Endometrial microvascular endothelial cells (primary cell): ENCODE results near the gene MAP1A. TPM values are rescaled to one million over a fixed set of nuclear protein-coding genes. Genes with fewer than 3 reads are reported as not detected.
"Not testable (repeated sequence)": the region's sequence is repeated elsewhere in the genome, so short reads cannot be mapped to it uniquely, and the experiment has no call there.

Source experiments
- in situ Hi-C: cut with HindIII; loops from 2 replicates; pipeline ENCODE4 v1.10.0; 2017; ENCODE audit warnings: low sequenced_read_pairs, low pct_unique_long_range_greater_than_20kb; ENCODE audit errors: inconsistent ontology term
- total RNA-seq: library from RNA; depleted of rRNA; stranded (reverse); fragments of >200 nt; gene quantifications from one replicate; pipeline ENCODE4 v1.2.3, GENCODE V29; 2015; ENCODE audit errors: inconsistent ontology term

The MAP1A gene
- total RNA-seq, 1 donor from 2014 or later, result 12.7 TPM

GRCh38 chr15:43566615-43567014, 49.2 kb downstream of the MAP1A start:
- in situ Hi-C loops, result not testable (repeated sequence)

GRCh38 chr15:43574607-43575006, 57.2 kb downstream of the MAP1A start:
- in situ Hi-C loops, result not testable (repeated sequence)

Other genes with a start within 250 kb of the MAP1A start
- gene TGM7, start 215.4 kb upstream of the MAP1A start, total RNA-seq, result not detected
- gene LCMT2, start 187.0 kb upstream of the MAP1A start, total RNA-seq, result 6.0 TPM
- 8.6 TPM for gene ZSCAN29, start 146.6 kb upstream of the MAP1A start, total RNA-seq
- gene TUBGCP4, start 146.5 kb upstream of the MAP1A start, total RNA-seq, result 22.0 TPM
- gene TP53BP1, start 24.5 kb upstream of the MAP1A start, total RNA-seq, result 41.0 TPM
- 30.3 TPM for gene PPIP5K1, start 72.6 kb downstream of the MAP1A start, total RNA-seq
- not detected for gene CKMT1B, start 76.4 kb downstream of the MAP1A start, total RNA-seq
- gene STRC, start 101.2 kb downstream of the MAP1A start, total RNA-seq, result not detected
- gene CATSPER2, start 131.2 kb downstream of the MAP1A start, total RNA-seq, result not detected
- not detected for gene CKMT1A, start 176.3 kb downstream of the MAP1A start, total RNA-seq
- gene PDIA3, start 228.8 kb downstream of the MAP1A start, total RNA-seq, result 340 TPM